NT2/D1 (cell line): ENCODE measurements around the gene ABI2.

Source experiments
- YY1 ChIP-seq: IDR thresholded peaks from 2 replicates; pipeline ENCODE4 v1.6.1; 2011; ENCODE audit not compliant: insufficient read length, insufficient read depth
- ZNF274 ChIP-seq: IDR thresholded peaks from 2 replicates; pipeline ENCODE4 v1.6.1; 2011; ENCODE audit warnings: mild to moderate bottlenecking, low read depth, low read length

- TF ChIP-seq YY1 (no peak), ZNF274 (no peak)
Observed at GRCh38 chr2:203431391-203432185, 103.4 kb downstream of the ABI2 start.
